Anterior cingulate cortex (tissue), 58 donors: Measurements from ENCODE around the gene GRIK3.

Source experiments
- DNase-seq, 58 donors: peaks; one replicate each; lab custom pipeline; 2025; lab: John Stamatoyannopoulos, UW

Gene GRIK3

DNA sequence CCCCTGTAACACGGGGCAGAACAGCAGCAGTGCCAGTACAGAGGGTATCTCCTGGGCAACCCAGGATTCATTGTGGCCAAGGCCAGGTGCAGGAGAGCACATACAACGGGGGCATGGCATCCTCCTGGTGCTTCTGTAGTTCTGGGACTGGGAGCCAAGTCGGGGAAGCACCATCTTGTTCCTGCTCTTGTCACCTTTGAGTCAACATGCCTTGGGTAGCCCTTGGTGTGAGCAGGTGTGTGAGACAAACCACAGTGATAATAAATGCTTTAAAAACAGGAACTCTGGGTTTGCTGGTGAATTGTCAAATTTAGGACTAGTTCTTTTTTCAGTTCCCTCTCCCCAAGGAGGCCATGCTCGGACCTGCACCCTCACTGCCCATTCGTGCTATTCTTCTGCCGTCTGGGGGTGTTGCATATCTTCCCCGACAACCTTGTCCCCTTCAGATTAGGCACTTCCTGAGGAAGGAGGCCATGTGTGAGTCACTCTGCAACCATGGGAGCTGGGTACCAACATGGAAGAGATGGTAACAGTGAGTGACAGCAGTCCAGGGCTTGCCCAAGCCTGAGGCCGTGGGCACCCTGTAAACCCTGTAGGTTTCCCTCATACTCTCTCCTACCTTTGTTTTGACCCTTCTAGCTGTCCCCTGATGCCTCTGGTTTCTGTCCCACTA, 150.2 kb downstream of the GRIK3 start:
- no peak for DNase-seq

DNA sequence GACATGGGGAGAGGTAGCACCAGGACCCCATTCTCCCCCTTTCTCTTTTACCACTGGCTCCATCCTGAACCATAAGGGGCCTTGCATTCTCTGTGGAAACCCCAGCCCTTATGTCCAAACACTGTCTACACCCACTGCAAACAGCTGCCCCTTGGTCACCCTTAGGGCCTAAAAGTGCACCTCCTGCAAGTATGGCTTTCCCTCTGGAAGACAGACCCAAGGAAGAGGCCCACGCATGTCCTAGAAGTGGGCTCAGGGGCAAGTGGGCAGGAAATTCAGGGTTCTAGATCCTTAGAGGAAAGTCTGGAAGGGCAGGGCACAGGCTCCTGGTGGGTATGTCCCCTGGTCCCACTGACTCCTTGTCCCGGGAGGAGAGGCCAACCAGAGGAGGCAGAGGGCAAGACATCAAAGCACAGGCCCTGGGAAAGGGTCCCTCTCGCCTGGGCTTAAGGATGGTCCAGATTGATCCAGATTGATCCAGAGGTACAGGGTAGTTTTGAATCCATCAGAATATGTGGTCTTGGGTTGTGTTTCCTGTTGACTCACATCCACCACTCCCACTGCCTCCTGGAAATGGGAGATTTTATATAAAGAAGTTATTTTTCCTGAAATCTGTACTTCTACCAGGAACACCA, 150.9 kb downstream of the GRIK3 start:
- no peak for DNase-seq

DNA sequence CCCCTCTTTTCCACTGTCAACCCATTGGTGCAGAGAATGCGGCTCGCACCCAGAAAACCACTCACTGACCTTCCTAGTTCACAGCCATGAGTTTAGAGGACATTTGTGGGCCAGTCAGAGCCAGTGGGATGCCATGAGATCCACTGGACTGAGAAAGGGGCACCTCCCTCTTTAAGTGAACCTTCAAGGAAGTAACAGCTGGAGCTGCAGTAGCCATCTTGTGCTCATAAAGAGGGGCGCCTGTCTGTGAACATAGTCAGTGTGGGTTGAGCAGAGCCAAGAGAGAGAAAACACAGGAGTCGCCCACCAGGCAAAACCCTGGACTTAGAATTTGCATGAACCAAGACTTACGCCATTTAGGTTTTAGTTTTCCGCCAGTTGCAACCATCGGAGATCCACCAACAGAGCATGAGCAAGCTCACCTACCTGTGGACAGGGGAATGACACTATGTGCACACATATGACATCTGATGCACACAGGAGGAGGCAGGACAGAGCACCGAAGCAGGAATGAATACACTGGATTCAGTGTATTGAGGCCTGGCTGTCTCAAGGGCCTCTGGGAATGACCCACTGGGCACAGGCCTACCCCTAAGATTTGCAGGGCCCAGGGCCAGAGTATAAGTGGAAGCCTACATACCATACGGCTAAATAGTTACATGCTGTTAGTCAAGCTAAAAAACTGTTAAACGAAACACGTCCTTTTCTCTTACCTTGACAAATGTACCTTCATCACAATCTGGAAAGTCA, 151.6 kb downstream of the GRIK3 start:
- DNase-seq: no peak

DNA sequence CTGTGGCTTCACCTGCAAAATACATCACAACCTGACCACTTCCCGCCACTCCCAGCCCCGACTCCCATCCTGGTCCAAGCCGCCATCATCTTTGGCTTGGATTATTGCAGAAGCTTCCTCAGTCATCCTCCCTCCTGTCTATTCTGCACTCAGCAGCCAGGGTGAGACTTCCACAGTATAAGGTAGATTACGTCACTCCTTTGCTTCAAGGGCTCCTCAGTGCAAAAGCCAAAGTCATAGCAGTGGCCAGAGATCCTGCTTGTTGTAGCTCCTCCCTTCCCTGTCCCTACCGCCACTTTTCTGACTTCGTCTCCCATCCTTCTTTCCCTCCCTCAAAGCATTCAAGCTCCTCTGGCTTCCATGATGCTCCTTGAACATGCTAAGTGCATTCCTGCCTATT, 152.8 kb downstream of the GRIK3 start:
- DNase-seq: no peak

DNA sequence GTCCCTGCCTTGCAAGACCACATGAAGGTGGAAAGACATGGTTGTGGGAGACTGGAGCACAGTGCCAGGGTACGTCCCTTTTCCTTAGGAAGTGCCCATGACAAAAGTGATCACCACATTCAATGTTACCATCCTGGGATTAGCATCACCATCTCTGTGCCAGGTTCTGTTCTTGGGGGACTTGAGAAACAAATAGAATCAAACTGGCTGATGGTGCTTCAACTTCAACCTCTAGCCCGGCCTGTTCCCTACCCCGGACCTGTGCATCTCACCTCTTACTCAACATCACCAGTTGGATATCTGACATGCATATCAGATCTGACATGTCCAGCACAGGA, 153.3 kb downstream of the GRIK3 start:
- DNase-seq: no peak

DNA sequence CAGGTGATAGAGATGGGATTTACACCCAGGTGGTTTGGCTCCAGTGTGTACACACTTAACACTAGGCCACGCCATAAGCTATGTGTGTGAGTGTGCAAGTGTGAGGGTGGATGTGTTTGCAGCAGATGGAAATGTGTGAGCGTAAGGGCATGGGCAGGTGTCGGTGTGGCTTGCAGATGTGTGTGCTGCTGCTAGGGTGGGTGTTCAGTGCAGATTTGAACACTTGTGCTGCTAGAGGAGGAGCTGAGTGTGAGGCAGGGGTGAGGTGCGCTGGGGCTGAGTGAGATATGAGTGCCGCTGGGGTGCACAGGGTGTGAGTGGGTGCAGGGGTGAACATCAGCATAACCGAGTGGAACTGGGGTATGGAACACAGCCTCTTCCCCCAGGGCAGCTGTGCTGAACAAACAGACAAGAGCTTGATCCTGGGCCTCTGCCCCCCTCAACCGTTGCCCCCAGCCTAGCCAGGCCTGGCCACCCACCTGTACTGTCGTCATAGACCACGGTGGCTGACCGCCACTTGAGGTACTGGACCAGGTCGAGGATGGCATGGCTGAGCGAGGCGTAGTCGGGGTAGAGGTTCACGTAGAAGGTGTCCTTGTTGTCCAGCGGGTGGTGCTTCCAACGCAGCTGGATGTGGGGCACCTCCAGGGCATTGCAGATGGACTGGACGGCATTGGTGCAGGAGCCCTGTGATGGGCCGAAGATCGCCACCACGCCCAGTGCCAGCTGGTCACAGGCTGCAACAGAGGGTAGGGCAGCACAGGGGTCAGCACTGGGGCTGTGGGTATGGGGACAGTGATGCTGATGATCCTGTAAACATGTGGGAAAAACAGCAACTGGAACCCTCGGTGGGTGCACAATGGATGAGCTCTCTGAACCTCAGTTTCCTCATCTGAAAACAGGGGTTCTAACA, 153.9 kb downstream of the GRIK3 start:
- no peak for DNase-seq

DNA sequence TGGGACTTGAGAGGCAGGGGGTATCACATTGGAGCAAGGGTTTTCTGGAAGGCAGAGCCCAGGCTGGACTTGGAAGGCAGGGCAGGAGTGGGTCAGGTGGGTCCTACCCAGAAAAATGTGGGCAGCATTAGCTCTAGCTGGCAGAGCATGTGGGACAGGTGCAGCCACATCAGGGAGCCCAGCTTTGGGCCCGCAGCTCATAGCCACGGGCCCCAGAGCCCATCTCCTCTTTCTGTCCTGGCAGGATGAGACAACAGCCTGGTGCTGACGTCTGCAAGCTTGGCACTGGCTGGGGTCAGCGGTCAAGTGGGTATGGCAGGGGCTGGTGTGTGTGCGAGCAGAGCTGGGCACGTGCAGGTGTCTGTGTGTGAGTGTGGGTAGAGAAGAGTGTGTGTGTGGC, 154.7 kb downstream of the GRIK3 start:
- no peak for DNase-seq

DNA sequence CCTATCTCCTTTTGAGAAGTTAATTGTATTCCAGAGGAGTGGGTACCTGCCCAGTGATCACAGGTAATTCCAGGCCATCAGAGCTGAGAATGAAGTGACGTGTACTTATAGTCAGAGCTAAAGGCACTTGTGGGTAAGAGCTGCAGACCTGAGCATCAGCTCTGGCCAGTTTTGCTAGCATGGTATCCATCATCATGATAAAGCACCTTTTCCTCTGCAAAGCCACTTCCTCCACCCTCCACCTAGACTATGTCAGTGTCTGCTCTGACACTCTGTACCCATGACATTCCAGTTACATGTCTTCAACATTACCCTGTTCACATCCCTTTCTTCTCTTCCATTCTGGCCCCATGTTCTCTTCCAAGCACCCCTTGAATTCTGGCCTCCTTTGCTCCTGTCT, 157.3 kb downstream of the GRIK3 start:
- DNase-seq: no peak

DNA sequence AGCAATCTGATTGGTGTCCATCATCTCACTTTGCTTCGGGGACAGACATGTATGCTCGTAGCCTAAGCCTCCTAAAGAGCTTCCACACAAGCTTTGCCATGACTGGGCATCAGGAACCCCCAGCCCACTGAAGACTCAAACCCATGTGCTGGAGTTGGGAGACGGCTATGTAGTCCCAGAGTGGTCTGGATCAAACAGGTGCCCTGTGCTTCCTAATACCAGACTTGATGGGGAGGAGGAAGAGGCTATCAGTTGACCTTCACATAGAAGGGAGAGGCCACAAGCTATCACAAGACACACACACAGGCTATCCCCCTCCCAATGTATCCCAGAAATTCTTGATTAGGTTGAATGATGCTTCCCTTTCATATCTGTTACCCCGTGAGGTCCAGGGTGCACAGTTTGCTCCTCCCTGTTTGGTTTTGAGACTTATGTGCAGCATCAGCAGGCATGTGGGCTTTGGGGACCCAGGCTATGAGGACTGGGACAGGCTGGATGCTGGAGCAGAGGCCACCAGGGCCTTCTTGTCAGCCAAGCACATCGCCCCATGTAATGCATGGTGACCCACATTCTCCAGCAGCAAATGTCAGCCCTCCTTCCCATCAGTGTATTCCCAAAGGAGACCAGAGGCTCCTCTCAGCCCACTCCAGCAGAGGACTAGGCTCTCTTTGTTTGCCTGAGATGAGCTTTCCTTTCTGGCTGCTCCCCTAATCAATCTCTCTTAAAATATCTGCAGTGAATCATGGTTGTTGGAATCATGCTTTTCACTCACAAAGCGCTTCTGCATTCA, 159.8 kb downstream of the GRIK3 start:
- peak in 4 of 58 donors; percentile 3 to 23 (median 8) for DNase-seq

DNA sequence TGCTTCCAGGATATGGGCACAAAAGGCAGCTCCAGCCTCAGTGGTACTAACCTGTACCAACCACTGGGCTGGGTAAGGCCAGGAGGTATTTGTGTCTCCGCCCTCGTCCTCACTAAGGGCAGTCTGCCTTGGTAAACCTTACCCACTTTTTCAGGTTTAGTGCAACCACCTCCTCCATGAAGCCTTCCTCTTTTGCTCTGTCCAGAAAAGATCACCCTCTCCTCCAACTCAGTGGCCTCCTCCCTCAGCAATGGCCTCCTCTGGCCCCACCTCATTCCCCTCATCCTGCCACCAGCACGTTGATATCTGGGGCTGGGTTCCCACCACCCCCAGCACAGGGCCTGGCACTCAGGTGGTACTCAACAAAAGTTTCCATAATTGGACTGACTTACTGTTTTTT, 161.5 kb downstream of the GRIK3 start:
- no peak for DNase-seq

DNA sequence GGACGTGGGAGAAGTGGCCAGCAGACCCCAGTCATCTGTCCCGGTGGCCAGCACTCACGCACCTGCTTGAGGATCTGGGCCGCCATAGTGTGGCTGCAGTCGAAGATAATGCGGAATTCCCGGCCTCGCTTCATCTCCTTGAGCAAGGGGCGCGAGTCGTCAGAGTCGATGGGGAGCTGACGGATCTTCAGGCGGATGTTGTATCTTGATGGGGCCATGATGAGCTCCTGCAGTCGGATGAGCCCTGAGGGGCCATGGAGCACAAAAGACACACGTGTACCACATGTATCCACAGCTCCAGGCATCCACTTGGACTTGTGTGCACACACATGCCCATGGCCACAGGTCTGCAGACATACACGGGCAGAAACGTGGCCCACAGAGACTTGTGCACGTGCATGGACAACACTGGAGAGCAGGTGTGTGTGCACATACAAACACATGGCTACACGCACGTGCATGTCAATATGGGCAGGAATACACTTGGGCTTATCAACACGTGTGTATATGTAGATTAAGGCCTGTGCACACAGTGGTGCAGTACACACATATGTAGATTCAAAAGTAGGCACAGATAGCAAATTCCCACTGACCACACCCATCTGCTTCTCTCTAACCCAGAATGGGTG, 162.1 kb downstream of the GRIK3 start:
- no peak for DNase-seq

DNA sequence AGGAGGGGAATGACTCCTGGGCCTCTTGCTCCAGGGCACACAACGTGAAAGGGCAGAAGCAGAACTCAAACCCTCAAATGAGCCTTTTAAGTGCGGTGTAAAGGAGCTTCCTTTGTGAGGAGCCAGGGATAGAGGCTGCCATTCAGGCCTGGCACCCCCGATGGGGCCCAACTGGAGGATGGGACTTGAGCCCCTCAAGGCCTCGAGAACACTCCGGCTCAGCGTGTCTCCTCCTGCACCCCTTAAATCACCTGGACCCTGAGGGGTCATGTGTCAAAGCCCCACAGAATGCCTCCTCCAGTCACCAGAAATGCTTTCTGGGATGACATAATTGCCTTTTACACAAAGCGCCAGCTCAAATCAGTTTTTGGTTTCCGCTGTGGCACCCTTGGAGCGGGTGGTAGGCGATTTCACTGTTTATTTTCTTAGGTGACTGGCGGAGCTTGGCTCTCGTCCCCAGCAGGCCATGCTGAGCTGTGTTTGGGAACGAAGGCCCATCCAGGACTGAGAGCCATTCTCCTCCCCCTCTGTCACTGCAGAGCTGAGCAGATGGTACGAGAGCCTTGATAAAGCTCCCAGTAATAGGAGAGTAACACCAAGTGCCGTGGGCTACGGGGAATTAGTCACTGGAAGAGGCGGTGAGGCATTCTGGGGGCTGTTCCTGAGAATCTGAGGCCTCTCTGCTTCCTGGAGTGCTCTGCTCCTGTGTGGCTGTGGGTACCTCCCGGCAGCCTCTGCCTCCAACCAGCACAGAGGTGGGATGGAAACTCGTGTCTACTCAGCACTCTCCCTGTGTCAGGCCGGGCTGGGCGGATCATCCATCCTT, 163.0 kb downstream of the GRIK3 start:
- DNase-seq: peak in 50 of 58 donors; percentile 4 to 88 (median 48)

DNA sequence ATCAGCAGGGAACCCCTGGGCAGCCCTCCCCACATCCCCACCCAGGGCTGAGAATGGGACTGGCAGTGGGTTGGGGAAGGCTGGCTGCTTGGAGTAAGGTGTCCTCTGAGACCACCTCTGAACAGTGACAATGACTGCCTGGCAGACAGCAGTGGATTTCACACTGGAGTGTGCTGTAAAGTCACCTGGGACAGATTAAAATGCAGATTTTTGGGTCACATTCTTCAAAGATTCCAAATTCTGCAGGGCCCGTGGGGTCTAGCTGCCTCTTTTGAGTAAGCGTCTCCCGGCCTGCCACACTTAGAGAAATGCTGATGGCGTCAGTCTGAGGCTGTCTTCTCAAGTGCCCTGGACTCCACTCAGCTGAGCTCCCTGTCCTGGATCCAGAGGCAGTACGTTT, 164.5 kb downstream of the GRIK3 start:
- DNase-seq: no peak

DNA sequence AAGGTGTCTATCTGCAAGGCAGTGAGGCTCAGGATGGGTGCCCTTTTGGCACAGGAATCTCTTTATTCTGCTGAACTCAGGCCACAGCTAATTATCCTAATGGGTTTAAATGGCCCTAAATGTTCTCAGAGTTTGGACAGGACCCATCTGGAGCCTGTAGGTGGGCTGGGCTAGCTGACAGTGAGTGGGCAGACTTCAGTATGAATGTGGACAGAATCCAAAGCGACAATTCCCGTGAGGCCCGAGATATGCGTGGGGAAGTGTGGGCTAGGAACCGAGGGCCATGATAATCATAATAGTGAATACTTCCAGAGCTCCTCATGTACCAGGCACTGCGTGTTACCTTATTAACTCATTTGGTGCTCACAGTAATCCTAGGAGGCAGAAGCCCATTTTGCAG, 165.3 kb downstream of the GRIK3 start:
- DNase-seq: peak in 3 of 58 donors; percentile 10 to 30 (median 10)

DNA sequence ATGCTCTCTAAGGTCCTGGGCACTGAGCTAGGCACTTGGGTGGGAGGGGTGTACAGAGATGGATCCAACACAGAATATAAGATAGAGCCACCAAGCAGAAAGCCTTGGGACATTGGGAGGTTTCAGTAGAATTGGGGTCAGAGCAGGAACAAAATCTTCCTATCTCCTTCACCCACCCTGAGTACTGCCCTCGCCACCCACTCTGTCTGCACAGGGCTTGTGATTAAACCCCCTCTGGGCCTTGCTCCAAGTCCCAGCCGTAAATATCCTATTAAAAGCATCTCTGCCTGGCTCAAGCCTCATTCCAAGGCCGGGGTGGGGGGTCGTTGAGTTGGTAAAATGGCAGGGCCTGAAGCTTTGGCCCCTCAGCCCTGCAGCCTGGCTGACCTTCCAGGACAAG, 166.7 kb downstream of the GRIK3 start:
- DNase-seq: no peak

DNA sequence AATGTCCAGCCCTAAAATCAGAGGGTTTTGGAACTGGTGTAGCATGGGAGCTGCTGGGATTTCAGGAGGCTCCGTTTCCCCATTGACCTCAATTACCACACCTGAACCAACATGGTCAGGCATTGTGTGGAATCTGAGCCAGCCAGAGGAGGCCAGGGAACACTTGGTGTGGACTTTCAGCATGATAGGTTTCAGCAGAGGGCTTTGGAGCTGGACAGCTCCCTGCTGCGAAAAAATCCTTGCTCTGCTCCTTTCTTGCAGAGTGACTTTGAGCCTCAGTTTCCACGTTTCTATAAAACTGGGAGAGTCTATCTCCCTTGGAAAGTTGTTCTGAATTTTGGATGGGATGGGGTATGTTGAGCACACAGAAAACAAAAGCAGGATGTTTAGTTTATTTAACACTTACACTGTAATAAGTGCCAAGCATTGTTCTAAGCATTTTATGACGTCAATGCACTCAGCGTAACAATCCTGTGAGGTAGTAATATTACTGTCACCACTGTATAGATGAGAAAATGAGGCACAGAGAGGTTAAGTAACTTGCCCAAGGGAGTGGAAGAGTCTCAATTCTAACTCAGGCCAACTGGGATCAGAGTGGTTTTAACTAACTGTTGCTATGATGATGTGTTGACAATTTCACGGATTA, 168.0 kb downstream of the GRIK3 start:
- DNase-seq: no peak

DNA sequence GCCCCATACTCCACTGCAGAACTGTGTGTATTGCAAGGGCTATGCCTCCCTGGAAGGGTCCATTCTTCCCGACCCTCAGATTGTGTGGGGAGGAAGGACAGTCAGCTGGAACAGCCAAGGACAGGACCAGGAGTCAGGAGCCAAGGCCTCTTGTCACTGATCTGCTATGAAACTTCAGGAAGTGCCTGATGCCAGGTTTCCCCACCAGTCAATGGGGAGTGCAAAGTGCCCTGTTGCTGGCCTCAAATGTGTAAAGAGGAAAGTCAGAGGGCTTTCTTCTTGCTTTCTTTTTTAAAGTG, 168.8 kb downstream of the GRIK3 start:
- DNase-seq: no peak
